Urinary bladder (tissue), 4 donors: ENCODE results near the gene ANKRD12. TPM values are rescaled to one million over a fixed set of nuclear protein-coding genes. Genes with fewer than 3 reads are reported as not detected.
"Not testable (repeated sequence)": the region's sequence is repeated elsewhere in the genome, so short reads cannot be mapped to it uniquely, and the experiment has no call there.

ENCODE experiments used
- DNase-seq: peaks from one replicate; pipeline ENCODE4 v3.0.0-alpha.2; 2015; ENCODE audit errors: extremely low spot score
- H3K27ac ChIP-seq: one replicate; pipeline ENCODE4 v1.5.1; 2013; ENCODE audit warnings: low read depth, mild to moderate bottlenecking, moderate library complexity
- H3K36me3 ChIP-seq: one replicate; pipeline ENCODE4 v1.6.1; 2013; ENCODE audit warnings: mild to moderate bottlenecking, moderate library complexity; ENCODE audit not compliant: insufficient read depth
- H3K4me1 ChIP-seq: one replicate; pipeline ENCODE4 v1.6.1; 2013; ENCODE audit warnings: mild to moderate bottlenecking, moderate library complexity; ENCODE audit not compliant: insufficient read depth
- H3K4me3 ChIP-seq: one replicate; pipeline ENCODE4 v1.5.1; 2013; ENCODE audit warnings: low read depth, low read length
- WGBS: extraction: QIAGEN DNeasy Blood & Tissue Kit; methylation state at CpG from one replicate; pipeline ENCODE4 v1.1.7; 2013; 5-methylcytosine and 5-hydroxymethylcytosine counted together
- polyA plus RNA-seq: library from polyadenylated mRNA; stranded (reverse); fragments of 200-250 nt; gene quantifications from one replicate; pipeline ENCODE4 v1.2.3, GENCODE V29; 2013
- total RNA-seq: library from RNA; depleted of rRNA; stranded (reverse); fragments of >200 nt; gene quantifications from one replicate; pipeline ENCODE4 v1.2.3, GENCODE V29; 2014
- donor health status: healthy with polysubstance abuse.
- donor health status: healthy.

Gene ANKRD12
- total RNA-seq (65.9 TPM), polyA plus RNA-seq (12.5 TPM)

GRCh38 chr18:9136315-9137155 is at the start of gene ANKRD12:
Gene ANKRD12 (plus strand): TSS chr18:9136781. CDS start chr18:9182433, 45,652 bp downstream.
- peak within 1 kb of the TSS; percentile 98 for H3K4me3 ChIP-seq
- H3K36me3 ChIP-seq = peaks cover 4% of the 10 kb centered on the region
- no peaks in the 10 kb centered on the region for H3K4me1 ChIP-seq
- DNase-seq = peak; percentile 77
- peak within 1 kb of the TSS; percentile 100 for H3K27ac ChIP-seq
- under 1% methylated on average over 95 of the region's 95 CpGs for WGBS

DNA sequence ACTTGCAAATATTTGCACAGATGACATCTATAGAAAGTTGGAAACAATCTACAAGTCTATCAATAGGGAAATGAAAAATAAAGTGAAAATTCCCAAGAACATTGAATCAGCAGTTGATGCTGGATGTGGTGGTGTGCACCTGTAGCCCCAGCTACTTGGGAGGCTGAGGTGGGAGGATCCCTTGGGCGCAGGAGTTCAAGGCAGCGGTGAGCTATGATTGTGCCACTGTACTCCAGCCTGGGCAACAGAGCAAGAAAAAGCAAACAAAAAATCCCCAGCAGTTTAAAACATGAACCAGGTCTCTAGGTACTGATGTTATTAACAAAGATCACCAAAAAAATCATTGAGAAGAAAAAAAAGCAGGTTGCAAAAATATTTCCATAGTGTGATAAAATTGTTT is 49.4 kb upstream of the ANKRD12 start:
- H3K36me3 ChIP-seq = no peaks in the 10 kb centered on the region
- H3K4me1 ChIP-seq = no peaks in the 10 kb centered on the region
- H3K4me3 ChIP-seq = no peak overlapping the region
- DNase-seq = no peak
- WGBS = 100% methylated on average over 2 of the region's 2 CpGs
- no peak overlapping the region for H3K27ac ChIP-seq

GRCh38 chr18:9088252-9088651 is 48.3 kb upstream of the ANKRD12 start:
- no peak for DNase-seq
- Histone ChIP-seq H3K4me1 (no peaks in the 10 kb centered on the region), H3K27ac (no peak overlapping the region), H3K36me3 (no peaks in the 10 kb centered on the region), H3K4me3 (no peak overlapping the region)
- WGBS = 97% methylated on average over 5 of the region's 5 CpGs

DNA sequence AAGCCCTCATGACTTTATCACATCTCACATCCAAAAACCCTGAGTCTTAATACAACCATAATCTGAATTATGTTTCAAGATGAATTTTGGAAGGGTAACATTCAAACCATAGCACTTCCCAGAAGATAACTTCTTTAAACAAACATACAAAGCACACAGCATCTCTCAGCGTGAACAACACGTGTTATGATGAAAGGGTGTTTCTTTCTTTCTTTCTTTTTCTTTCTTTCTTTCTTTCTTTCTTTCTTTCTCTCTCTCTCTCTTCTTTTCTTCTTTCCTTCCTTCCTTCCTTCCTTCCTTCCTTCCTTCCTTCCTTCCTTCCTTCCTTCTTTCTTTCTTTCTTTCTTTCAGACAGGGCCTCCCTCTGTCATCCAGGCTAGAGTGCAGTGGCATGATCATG is 47.9 kb upstream of the ANKRD12 start:
- H3K27ac ChIP-seq, H3K4me1 ChIP-seq, DNase-seq, H3K4me3 ChIP-seq, H3K36me3 ChIP-seq: not testable (repeated sequence)
- WGBS = 93% methylated on average over 2 of the region's 2 CpGs

GRCh38 chr18:9090578-9090977 is 46.0 kb upstream of the ANKRD12 start:
- 92% methylated on average over 5 of the region's 5 CpGs for WGBS
- no peaks in the 10 kb centered on the region for H3K4me1 ChIP-seq
- no peak for DNase-seq
- no peak overlapping the region for H3K27ac ChIP-seq
- H3K4me3 ChIP-seq = no peak overlapping the region
- no peaks in the 10 kb centered on the region for H3K36me3 ChIP-seq

GRCh38 chr18:9091066-9091476 is 45.5 kb upstream of the ANKRD12 start:
- Histone ChIP-seq H3K27ac (no peak overlapping the region), H3K4me1 (no peaks in the 10 kb centered on the region), H3K36me3 (no peaks in the 10 kb centered on the region), H3K4me3 (no peak overlapping the region)
- WGBS = 89% methylated on average over 4 of the region's 4 CpGs
- no peak for DNase-seq

DNA sequence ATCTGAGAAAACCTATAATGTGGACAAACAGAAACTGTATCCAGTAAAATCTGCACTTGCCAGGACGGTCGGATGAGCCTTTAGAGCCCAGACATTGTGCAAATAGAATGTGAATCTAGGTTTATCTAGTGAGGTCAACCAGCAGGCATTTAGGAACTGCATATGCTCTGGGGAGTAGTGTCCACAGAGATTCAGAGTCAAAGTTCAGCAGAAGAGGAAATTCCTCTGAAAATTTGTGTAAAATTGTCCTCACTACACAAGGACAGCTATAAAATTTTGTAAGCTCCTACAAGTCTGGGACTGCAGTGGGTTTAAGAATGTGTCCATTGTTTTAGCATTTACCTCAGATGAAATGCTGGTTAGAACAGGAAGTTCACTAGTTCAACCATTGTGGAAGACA is 43.9 kb upstream of the ANKRD12 start:
- H3K4me3 ChIP-seq = no peak overlapping the region
- no peaks in the 10 kb centered on the region for H3K4me1 ChIP-seq
- no peak overlapping the region for H3K27ac ChIP-seq
- no peak for DNase-seq
- no peaks in the 10 kb centered on the region for H3K36me3 ChIP-seq
- WGBS = 55% methylated on average over 2 of the region's 2 CpGs

DNA sequence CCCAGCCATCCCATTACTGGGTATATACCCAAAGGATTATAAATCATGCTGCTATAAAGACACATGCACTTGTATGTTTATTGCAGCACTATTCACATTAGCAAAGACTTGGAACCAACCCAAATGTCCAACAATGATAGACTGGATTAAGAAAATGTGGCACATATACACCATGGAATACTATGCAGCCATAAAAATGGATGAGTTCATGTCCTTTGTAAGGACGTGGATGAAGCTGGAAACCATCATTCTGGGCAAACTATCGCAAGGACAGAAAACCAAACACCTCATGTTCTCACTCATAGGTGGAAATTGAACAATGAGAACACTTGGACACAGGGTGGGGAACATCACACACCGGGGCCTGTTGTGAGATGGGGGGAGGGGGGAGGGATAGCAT is 43.5 kb upstream of the ANKRD12 start:
- DNase-seq, H3K36me3 ChIP-seq, H3K4me1 ChIP-seq, H3K27ac ChIP-seq, H3K4me3 ChIP-seq: not testable (repeated sequence)
- 92% methylated on average over 3 of the region's 3 CpGs for WGBS

GRCh38 chr18:9094307-9095226 is 42.0 kb upstream of the ANKRD12 start:
- WGBS = 34% methylated on average over 7 of the region's 7 CpGs
- Histone ChIP-seq H3K4me3 (no peak overlapping the region), H3K36me3 (no peaks in the 10 kb centered on the region), H3K27ac (peak overlapping the region; percentile 53), H3K4me1 (no peaks in the 10 kb centered on the region)
- DNase-seq = no peak

- Histone ChIP-seq H3K4me3 (no peak overlapping the region), H3K27ac (peak overlapping the region; percentile 53), H3K36me3 (no peaks in the 10 kb centered on the region), H3K4me1 (no peaks in the 10 kb centered on the region)
- WGBS = 32% methylated on average over 9 of the region's 9 CpGs
- no peak for DNase-seq
Observed at GRCh38 chr18:9095297-9096006, 41.1 kb upstream of the ANKRD12 start.

DNA sequence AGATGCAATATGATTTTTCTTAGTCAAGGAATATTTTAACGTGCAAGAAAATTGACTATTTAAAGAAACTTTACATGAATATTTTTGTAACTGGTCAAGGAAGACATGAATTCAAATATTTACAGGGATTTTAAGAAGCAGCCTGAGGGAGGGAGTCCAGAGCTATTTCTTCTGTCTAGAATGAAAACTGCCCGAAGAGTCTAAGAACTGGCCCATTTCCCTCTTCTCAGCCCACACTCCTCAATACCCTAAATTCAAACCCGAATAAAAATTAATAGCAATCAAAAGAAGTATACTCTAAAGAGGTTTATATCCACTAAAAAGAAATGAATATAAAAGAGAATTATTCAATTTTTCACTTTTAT is 40.6 kb upstream of the ANKRD12 start:
- 62% methylated on average over 3 of the region's 3 CpGs for WGBS
- no peaks in the 10 kb centered on the region for H3K36me3 ChIP-seq
- H3K4me3 ChIP-seq = no peak overlapping the region
- no peaks in the 10 kb centered on the region for H3K4me1 ChIP-seq
- no peak for DNase-seq
- H3K27ac ChIP-seq = peak overlapping the region; percentile 23

DNA sequence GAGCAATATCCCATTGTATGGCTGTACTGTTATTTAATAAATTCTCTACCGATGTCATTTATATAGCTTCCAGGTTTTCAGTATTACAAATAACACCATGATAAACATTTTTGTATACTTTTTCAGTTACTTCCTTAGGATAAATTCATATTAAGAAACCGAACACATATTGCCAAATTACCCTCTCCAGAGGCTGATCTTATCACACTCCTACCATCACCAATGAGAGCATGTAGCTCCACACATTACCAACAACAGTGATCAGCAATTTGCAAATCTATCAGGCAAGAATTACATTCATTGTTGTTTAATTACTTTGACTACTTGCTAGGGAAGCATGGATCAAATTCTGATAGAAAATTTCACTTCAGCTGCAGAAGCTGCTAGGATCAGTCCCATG is 39.9 kb upstream of the ANKRD12 start:
- no peak overlapping the region for H3K27ac ChIP-seq
- no peaks in the 10 kb centered on the region for H3K4me1 ChIP-seq
- DNase-seq = no peak
- H3K4me3 ChIP-seq = no peak overlapping the region
- 78% methylated on average over 2 of the region's 2 CpGs for WGBS
- no peaks in the 10 kb centered on the region for H3K36me3 ChIP-seq

- Histone ChIP-seq H3K4me3 (no peak overlapping the region), H3K27ac (no peak overlapping the region), H3K4me1 (no peaks in the 10 kb centered on the region), H3K36me3 (no peaks in the 10 kb centered on the region)
- DNase-seq = no peak
- WGBS = 85% methylated on average over 2 of the region's 2 CpGs
Observed at GRCh38 chr18:9097349-9097748, 39.2 kb upstream of the ANKRD12 start.
